Kidney tubule cell (primary cell): ENCODE results near the gene ATXN7L1.

Experiments used
- DNase-seq: peaks from one replicate; pipeline ENCODE4 v3.0.0-alpha.2; 2018; ENCODE audit warnings: low spot score

Gene ATXN7L1

DNA sequence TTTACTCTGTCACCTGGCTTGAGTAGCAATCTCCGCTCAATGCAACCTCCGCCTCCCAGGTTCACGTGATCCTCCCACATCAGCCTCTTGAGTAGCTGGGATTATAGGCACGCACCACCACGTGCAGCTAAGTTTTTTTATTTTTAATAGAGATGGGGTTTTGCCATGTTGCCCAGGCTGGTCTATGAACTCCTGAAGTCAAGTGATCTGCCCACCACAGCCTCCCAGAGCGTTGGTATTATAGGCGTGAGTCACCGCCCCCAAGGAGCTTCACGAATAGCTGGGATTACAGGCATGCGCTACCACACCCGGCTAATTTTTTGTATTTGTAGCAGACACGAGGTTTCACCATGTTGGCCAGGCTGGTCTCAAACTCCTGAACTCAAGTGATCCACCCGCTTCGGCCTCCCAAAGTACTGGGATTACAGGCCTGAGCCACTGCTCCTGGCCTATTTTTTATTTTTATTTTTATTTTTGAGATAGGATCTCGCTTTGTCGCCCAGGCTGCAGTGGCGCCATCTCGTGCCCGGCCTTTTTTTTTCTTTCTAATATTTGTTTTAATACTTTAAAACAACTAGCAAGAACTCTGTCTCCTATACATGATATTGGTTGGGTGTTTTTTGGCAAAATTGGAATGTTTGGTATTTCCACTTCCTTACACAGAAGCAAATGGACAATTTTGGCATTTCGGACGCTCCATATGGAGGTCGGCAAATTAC is 296.2 kb downstream of the ATXN7L1 start:
- no peak for DNase-seq

DNA sequence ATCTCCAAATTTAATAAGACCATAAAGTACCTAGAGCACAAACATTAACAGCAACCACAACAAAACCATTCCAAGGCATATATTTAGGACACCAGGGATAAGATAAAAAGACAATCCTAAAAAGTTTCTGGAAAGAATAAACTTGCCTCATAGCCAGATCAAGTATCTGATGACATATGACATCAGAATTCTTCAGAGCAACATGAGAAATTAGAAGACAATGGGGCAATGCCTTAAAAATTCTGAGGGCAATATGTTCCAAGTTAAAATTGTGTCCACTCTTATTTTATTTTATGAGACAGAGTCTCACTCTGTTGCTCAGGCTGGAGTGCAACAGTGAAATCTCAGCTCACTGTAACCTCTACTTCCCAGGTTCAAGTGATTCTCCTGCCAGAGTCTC is 297.9 kb downstream of the ATXN7L1 start:
- no peak for DNase-seq

DNA sequence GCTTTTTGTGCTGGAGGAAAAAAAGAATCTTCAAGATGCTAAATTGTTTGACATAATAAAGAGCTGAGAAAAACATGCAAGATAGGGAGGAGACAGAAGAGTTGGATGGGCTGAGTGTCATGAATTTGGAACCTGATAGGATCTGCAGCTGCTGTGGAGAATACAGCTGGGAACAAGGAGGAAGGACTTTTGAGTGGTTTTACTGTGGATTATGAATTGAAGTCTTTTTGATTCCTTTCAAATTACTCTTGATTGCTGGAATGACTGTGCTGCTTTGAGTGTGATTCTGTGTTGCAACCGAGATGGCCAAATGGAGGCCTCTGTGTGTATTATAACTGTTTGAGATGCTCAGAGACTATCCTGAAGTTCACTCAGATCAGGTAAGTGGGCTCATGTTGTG is 299.1 kb downstream of the ATXN7L1 start:
- no peak for DNase-seq

DNA sequence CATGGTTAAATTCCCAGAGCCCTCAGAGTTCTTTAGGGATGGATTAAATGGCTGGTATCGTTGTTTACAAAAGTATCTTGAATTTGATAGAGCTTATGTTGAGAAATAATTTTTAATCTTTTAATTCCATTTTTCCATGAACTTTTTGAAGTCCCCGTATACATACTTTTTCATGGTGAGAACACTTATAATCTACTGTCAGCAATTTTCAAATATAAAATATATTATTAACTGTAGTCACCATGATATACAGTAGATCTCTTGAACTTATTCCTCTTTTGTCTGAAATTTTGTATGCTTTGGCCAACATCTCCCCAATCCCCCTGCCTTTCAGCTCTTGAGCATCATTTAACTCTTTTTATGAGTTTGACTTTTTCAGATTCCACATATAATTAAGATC is 304.5 kb downstream of the ATXN7L1 start:
- no peak for DNase-seq

DNA sequence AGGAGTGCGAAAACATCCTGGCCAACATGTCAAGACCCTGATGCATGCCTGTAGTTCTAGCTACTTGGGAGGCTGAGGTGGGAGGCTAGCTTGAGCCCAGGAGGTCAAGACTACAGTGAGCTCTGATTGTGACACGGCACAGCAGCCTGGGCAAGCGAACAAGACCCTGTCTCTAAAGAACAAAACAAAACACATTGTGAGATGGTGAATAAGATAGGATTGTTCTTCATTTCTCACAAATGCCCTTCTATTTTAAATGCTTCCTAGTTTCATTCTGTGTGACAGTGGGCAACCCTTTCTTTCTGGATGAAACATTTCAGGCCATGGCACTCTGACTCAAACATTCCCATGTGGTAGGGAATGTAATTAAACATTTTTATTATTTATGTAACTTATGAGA is 308.6 kb downstream of the ATXN7L1 start:
- no peak for DNase-seq

DNA sequence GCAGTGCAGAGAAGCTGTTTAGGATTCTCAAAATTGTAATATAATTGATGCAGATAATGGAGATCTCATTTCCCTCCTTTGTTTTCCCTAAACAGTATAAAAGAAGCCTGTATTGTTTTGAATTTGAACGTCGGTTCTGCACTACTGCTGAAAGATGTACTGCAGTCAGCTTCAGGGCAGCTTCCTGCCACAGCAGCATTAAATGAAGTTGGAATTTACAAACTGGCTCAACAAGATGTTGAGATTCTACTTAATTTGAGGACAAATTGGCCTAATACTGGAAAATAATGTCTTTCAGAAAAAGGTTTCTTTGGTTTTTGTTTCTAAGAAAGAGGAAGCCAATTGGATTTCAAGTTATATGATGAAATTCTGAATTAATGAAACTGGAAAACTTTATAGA is 309.4 kb downstream of the ATXN7L1 start:
- no peak for DNase-seq

DNA sequence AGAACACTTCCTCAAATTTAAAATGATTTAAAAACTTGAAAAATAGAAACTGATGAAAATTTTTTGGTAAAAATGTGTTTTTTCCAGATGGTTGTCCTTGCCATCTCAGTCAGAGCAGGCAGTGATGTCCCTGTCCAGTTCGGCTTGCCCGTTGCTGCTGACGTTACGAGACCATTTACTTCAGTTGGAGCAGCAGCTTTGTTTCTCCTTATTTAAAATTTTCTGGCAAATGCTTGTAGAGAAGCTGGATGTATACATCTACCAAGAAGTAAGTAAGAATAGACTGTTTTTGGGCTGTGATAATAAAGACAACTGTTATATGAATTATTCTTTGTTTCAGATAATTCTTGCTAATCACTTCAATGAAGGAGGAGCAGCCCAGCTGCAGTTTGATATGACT is 311.2 kb downstream of the ATXN7L1 start:
- DNase-seq, result no peak

DNA sequence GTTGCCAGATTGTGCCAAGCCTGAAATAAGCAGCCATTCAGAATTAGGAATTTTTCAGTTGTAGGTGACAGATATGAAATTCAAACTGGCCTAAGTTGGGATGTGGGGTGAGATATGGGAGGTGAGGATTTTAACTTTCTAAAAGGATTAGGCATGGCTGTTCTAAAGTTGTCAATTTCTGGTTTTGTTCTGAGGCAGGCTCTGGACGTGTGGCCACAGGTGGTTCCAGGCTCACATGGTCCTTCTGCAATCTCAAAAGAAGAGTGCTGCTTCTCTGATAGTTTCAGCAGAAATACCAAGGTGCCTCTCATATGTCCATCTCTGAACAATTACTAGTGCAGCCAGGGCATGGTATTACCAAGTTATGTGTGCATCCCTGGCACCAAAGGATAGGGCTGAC is 316.5 kb downstream of the ATXN7L1 start:
- DNase-seq, result no peak
